Mammary epithelial cell (primary cell): ENCODE data around the gene PKP2.

ENCODE experiments used
- CTCF ChIP-seq, 2 donors: IDR thresholded peaks in 1 of 2; conservative IDR thresholded peaks in 1 of 2; 2 replicates each; pipeline ENCODE4 v1.5.1; 2011 to 2012; ENCODE audit warnings: inconsistent platforms in 2 of 2, low read length in 2 of 2, mild to moderate bottlenecking in 2 of 2, control low read depth in 1 of 2, low read depth in 1 of 2; ENCODE audit not compliant: insufficient read depth in 1 of 2; ENCODE audit errors: extremely low read depth in 1 of 2
- EZH2 ChIP-seq: IDR thresholded peaks from 2 replicates; pipeline ENCODE4 v1.6.1; 2012; ENCODE audit warnings: low read length, inconsistent platforms, borderline replicate concordance

GRCh38 chr12:32874975-32875374 is 21.6 kb downstream of the PKP2 start:
- TF ChIP-seq CTCF (conservative IDR thresholded peaks at IDR 0.05 in 1 of 2, IDR thresholded peaks at IDR 0.05 in 1 of 2; ENCODE audit: extremely low read depth in 1 of 2, insufficient read depth in 1 of 2, low read depth in 1 of 2, low read length in 2 of 2) (no peak), EZH2 (no peak)
